Astrocyte (in vitro differentiated cells and primary cell): Measurements from ENCODE around the gene S100A14. TPM values are rescaled to one million over a fixed set of nuclear protein-coding genes. Genes with fewer than 3 reads are reported as not detected.
"Not testable (repeated sequence)": the region's sequence is repeated elsewhere in the genome, so short reads cannot be mapped to it uniquely, and the experiment has no call there.

ENCODE experiments used
- DNase-seq: peaks from one replicate; pipeline ENCODE4 v3.0.0-alpha.2; 2010; ENCODE audit warnings: low read depth
- FAIRE-seq: peaks from 2 replicates; lab custom pipeline; 2011; peaks lifted over from hg19 to GRCh38; lab: Jason Lieb, UNC
- H2AFZ ChIP-seq: 2 replicates; pipeline ENCODE4 v1.6.0; 2012; ENCODE audit warnings: low read depth, low read length, inconsistent platforms
- H3K27ac ChIP-seq: 2 replicates; pipeline ENCODE4 v1.5.1; 2011; ENCODE audit warnings: low read depth, low read length, inconsistent platforms
- H3K27me3 ChIP-seq: 2 replicates; pipeline ENCODE4 v1.6.0; 2011; ENCODE audit warnings: low read length, inconsistent platforms; ENCODE audit not compliant: insufficient read depth
- H3K36me3 ChIP-seq: 2 replicates; pipeline ENCODE4 v1.5.1; 2011; ENCODE audit warnings: low read length, inconsistent platforms; ENCODE audit not compliant: insufficient read depth
- H3K4me1 ChIP-seq: 2 replicates; pipeline ENCODE4 v1.5.1; 2011; ENCODE audit warnings: low read length, inconsistent platforms; ENCODE audit not compliant: insufficient read depth
- H3K4me2 ChIP-seq: 2 replicates; pipeline ENCODE4 v1.6.0; 2012; ENCODE audit warnings: low read length, inconsistent platforms
- H3K4me3 ChIP-seq: 2 replicates; pipeline ENCODE4 v1.5.1; 2011; ENCODE audit warnings: low read depth, mild to moderate bottlenecking, low read length, inconsistent platforms; ENCODE audit not compliant: insufficient read depth
- H3K79me2 ChIP-seq: 2 replicates; pipeline ENCODE4 v1.6.0; 2012; ENCODE audit warnings: mild to moderate bottlenecking, low read length, inconsistent platforms; ENCODE audit not compliant: insufficient read depth
- H3K9ac ChIP-seq: 2 replicates; pipeline ENCODE4 v1.6.0; 2012; ENCODE audit warnings: mild to moderate bottlenecking, low read length, inconsistent platforms
- H3K9me3 ChIP-seq: 2 replicates; pipeline ENCODE4 v1.5.1; 2012; ENCODE audit warnings: low read depth, mild to moderate bottlenecking, low read length, inconsistent platforms; ENCODE audit not compliant: insufficient read depth
- H4K20me1 ChIP-seq: 2 replicates; pipeline ENCODE4 v1.6.0; 2012; ENCODE audit warnings: low read length, inconsistent platforms; ENCODE audit not compliant: insufficient read depth
- H3K27ac Mint-ChIP-seq: one replicate; pipeline ENCODE4 v1.8.0; 2021; ENCODE audit warnings: mild to moderate bottlenecking, mixed read lengths; ENCODE audit not compliant: unreplicated experiment
- H3K27me3 Mint-ChIP-seq: one replicate; pipeline ENCODE4 v1.8.0; 2021; ENCODE audit warnings: low read depth, mixed read lengths; ENCODE audit not compliant: unreplicated experiment
- H3K36me3 Mint-ChIP-seq: one replicate; pipeline ENCODE4 v1.8.0; 2021; ENCODE audit warnings: low read depth, mixed read lengths; ENCODE audit not compliant: unreplicated experiment
- H3K4me1 Mint-ChIP-seq: one replicate; pipeline ENCODE4 v1.8.0; 2021; ENCODE audit warnings: low read depth, mixed read lengths; ENCODE audit not compliant: unreplicated experiment
- H3K4me3 Mint-ChIP-seq: one replicate; pipeline ENCODE4 v1.8.0; 2021; ENCODE audit warnings: mild to moderate bottlenecking, moderate library complexity, mixed read lengths; ENCODE audit not compliant: unreplicated experiment
- H3K9me3 Mint-ChIP-seq: one replicate; pipeline ENCODE4 v1.8.0; 2021; ENCODE audit warnings: mild to moderate bottlenecking, mixed read lengths; ENCODE audit not compliant: unreplicated experiment
- EZH2 ChIP-seq: IDR thresholded peaks from 2 replicates; pipeline ENCODE4 v1.6.1; 2012; ENCODE audit warnings: mild to moderate bottlenecking, low read length, inconsistent platforms; ENCODE audit not compliant: insufficient read depth
- total RNA-seq: library from RNA; stranded (reverse); gene quantifications from 2 replicates; pipeline ENCODE4 v1.2.1, GENCODE V29; 2021
- TF ChIP-seq, protein P1 (sequence below): IDR thresholded peaks from 2 replicates; pipeline ENCODE4 v1.5.1; 2011; ENCODE audit warnings: low read depth, mild to moderate bottlenecking, inconsistent platforms, low read length, moderate library complexity; ENCODE audit not compliant: insufficient read depth

Gene S100A14
- total RNA-seq, 1 donor from 2014 or later: 0.57 TPM

- no peaks in the 10 kb centered on the region for H3K4me1 Mint-ChIP-seq
- Histone ChIP-seq H3K36me3 (peaks cover 78% of the 10 kb centered on the region), H4K20me1 (peaks cover 63% of the 10 kb centered on the region)
Observed at GRCh38 chr1:153642161-153642560, 26.0 kb upstream of the S100A14 start.

DNA sequence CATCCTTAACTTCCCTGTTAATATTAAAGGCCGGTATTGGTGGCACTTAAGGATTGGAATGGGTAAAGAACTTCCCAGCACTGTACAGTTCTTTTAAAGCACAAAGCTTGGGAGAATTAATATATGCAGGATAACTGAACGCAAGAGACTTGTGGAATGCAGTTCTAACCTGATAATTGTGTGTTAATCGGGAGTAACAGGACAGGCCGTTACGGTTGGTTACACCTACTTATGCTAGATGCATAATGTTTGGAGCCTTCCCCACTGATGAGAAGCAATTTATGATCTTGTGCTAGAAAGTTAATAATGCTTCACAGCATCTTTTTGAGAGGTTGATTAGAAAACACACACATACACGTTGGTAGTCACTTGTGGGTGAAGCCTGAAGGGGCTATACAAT lies 24.7 kb upstream of the S100A14 start:
- H3K27ac ChIP-seq: no peak overlapping the region
- DNase-seq: no peak
- no peaks in the 10 kb centered on the region for H3K4me1 ChIP-seq
- peaks cover 80% of the 10 kb centered on the region for H3K79me2 ChIP-seq
- no peak overlapping the region for H3K4me2 ChIP-seq
- H3K9ac ChIP-seq: no peak overlapping the region
- Mint-ChIP-seq H3K4me3 (no peak overlapping the region), H3K36me3 (peaks cover 22% of the 10 kb centered on the region), H3K27me3 (no peaks in the 10 kb centered on the region), H3K4me1 (no peaks in the 10 kb centered on the region), H3K9me3 (peaks cover 2% of the 10 kb centered on the region), H3K27ac (no peak overlapping the region)
- H2AFZ ChIP-seq: no peak overlapping the region
- no peak for FAIRE-seq
- TF ChIP-seq, protein P1, sequence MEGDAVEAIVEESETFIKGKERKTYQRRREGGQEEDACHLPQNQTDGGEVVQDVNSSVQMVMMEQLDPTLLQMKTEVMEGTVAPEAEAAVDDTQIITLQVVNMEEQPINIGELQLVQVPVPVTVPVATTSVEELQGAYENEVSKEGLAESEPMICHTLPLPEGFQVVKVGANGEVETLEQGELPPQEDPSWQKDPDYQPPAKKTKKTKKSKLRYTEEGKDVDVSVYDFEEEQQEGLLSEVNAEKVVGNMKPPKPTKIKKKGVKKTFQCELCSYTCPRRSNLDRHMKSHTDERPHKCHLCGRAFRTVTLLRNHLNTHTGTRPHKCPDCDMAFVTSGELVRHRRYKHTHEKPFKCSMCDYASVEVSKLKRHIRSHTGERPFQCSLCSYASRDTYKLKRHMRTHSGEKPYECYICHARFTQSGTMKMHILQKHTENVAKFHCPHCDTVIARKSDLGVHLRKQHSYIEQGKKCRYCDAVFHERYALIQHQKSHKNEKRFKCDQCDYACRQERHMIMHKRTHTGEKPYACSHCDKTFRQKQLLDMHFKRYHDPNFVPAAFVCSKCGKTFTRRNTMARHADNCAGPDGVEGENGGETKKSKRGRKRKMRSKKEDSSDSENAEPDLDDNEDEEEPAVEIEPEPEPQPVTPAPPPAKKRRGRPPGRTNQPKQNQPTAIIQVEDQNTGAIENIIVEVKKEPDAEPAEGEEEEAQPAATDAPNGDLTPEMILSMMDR: no peak
- TF ChIP-seq EZH2: no peak
- H3K27me3 ChIP-seq: no peaks in the 10 kb centered on the region
- H3K4me3 ChIP-seq: no peak overlapping the region
- no peaks in the 10 kb centered on the region for H3K9me3 ChIP-seq
- peaks cover 74% of the 10 kb centered on the region for H4K20me1 ChIP-seq
- H3K36me3 ChIP-seq: peaks cover 86% of the 10 kb centered on the region

More at GRCh38 chr1:153642161-153642560, 26.0 kb upstream of the S100A14 start:
- Histone ChIP-seq H3K79me2 (peaks cover 67% of the 10 kb centered on the region), H3K9me3 (no peaks in the 10 kb centered on the region), H3K27ac (no peak overlapping the region), H2AFZ (no peak overlapping the region), H3K9ac (no peak overlapping the region), H3K4me2 (no peak overlapping the region), H3K4me3 (no peak overlapping the region), H3K4me1 (no peaks in the 10 kb centered on the region), H3K27me3 (no peaks in the 10 kb centered on the region)
- Mint-ChIP-seq H3K4me3 (no peak overlapping the region), H3K36me3 (peaks cover 23% of the 10 kb centered on the region), H3K27ac (no peak overlapping the region), H3K9me3 (no peaks in the 10 kb centered on the region), H3K27me3 (no peaks in the 10 kb centered on the region)
- FAIRE-seq (no peak), DNase-seq (no peak)
- TF ChIP-seq, protein P1: no peak
- no peak for TF ChIP-seq EZH2

DNA sequence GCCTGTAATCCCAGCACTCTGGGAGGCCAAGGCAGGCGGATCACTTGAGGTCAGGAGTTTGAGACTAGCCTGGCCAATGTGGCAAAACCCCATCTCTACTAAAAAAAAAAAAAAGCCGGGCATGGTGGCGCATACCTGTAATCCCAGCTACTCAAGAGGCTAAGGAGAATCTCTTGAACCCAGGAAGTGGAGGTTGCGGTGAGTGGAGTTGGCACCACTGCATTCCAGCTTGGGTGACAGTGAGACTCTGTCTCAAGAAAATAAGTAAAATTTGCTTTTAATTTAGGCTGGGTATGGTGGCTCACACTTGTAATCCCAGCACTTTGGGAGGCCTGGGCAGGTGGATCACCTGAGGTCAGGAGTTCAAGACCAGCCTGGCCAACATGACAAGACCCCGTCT lies 24.1 kb upstream of the S100A14 start:
- not testable (repeated sequence) for H3K27ac ChIP-seq, H3K4me1 Mint-ChIP-seq, DNase-seq, H3K4me3 ChIP-seq, H3K4me1 ChIP-seq, H3K9me3 ChIP-seq, H2AFZ ChIP-seq, H3K9me3 Mint-ChIP-seq, H3K4me3 Mint-ChIP-seq, H3K4me2 ChIP-seq, H3K27me3 ChIP-seq, H3K27me3 Mint-ChIP-seq, FAIRE-seq, H3K9ac ChIP-seq, H3K27ac Mint-ChIP-seq
- Histone ChIP-seq H3K79me2 (peaks cover 87% of the 10 kb centered on the region), H4K20me1 (peaks cover 72% of the 10 kb centered on the region), H3K36me3 (peaks cover 79% of the 10 kb centered on the region)
- peaks cover 20% of the 10 kb centered on the region for H3K36me3 Mint-ChIP-seq
